ENCODE measurements around the gene MLPH. TPM values are rescaled to one million over a fixed set of nuclear protein-coding genes. Genes with fewer than 3 reads are reported as not detected.
A peak's percentile ranks its signal among the peaks of the same experiment; 100 is the strongest.

The MLPH gene
- total RNA-seq, 1 donor from 2014 or later = not detected

DNA sequence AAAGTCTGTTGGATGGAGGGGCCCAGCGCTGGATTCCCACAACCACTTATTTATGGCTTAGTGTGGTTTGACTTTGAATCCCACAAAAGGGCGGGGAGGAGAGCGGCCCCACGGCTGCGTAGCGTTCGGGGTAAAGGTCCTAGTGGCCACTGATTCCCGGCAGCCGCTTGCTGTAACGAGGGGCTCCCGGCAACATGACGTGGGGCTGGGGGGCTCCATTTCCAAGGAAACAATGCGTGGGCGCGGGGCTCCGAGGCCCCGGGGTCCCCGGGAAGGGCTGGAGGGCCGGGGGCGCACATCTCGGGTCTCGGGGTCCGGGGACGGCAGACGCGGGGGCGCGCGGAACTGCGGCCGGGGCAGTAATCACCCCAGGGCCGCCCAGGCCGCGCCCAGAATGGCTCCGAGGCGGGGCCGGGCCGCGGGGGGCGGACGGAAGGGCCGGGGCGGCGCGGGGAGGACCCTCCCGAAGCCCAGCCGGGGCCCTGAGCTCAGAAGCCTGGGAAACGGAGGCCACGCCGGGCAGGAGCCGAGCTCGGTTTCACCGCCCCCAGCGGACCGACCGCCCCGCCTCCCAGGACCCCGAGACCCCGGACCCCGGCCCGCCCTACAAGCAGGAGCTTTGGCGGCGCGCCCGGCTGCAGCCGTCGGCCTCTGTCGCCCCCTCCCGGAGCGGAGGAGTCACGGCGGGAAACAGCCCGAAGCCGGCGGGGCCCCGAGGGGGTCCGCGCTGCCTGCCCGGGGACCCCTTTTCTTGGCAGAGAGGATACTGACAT, 11.9 kb upstream of the MLPH start:
- no peaks in the 10 kb centered on the region for H3K79me2 ChIP-seq (ENCODE audit: low read depth)
- no peaks in the 10 kb centered on the region for H4K20me1 ChIP-seq (ENCODE audit: low read depth)
- H3K4me1 ChIP-seq = no peaks in the 10 kb centered on the region
- H3K27me3 ChIP-seq = peaks cover 46% of the 10 kb centered on the region
- H3K4me2 ChIP-seq = peak overlapping the region; percentile 93
- H3K36me3 Mint-ChIP-seq = no peaks in the 10 kb centered on the region
- peak overlapping the region; percentile 78 for H3K27ac Mint-ChIP-seq
- peaks cover 9% of the 10 kb centered on the region for H3K4me1 Mint-ChIP-seq
- H3K9me3 ChIP-seq (ENCODE audit: low read depth) = no peaks in the 10 kb centered on the region
- H3K27ac ChIP-seq = no peak overlapping the region
- H3K36me3 ChIP-seq = no peaks in the 10 kb centered on the region
- TF ChIP-seq CTCF (IDR thresholded peaks at IDR 0.05) (peak; percentile 89), EZH2phosphoT487 (IDR thresholded peaks at IDR 0.05) (no peak), EZH2 (IDR thresholded peaks at IDR 0.05) (peak; percentile 36)
- peaks cover 16% of the 10 kb centered on the region for H3K27me3 Mint-ChIP-seq (ENCODE audit: insufficient read depth, low read depth)
- H3K4me3 Mint-ChIP-seq = peak overlapping the region; percentile 91
- H3K9me3 Mint-ChIP-seq = no peaks in the 10 kb centered on the region
- no peaks in the 10 kb centered on the region for H3F3A ChIP-seq (ENCODE audit: low read depth)
- H3K4me3 ChIP-seq = peak overlapping the region; percentile 96
- peak; percentile 92 for DNase-seq (ENCODE audit: low spot score)
- peak overlapping the region; percentile 90 for H2AFZ ChIP-seq (replicated peaks)
- H3K9ac ChIP-seq = peak overlapping the region; percentile 61

DNA sequence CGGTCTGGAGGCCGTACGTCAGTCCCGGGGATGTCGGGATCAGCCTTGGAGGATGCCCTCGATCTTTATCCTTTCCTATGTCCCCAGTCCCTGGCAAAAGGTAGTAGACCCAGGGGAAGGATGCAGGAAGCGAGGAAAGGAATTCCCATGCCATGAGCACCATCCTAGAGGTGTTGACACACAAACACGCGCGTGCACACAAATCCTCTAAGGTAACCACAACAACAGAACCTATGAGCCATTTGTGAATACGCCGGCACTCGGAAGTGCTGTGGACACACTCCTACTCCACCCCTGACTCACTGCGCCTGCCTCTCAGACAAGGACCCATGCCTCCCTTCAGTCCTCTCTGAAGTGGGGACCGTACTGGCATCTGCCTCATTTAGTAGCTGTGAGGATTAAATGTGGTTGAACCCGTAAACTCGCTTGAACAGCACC, 11.3 kb upstream of the MLPH start:
- peak overlapping the region; percentile 90 for H2AFZ ChIP-seq (replicated peaks)
- peak overlapping the region; percentile 80 for H3K4me3 Mint-ChIP-seq
- H3K36me3 Mint-ChIP-seq = no peaks in the 10 kb centered on the region
- H3K9me3 Mint-ChIP-seq = no peaks in the 10 kb centered on the region
- no peak for DNase-seq (ENCODE audit: low spot score)
- no peaks in the 10 kb centered on the region for H3K79me2 ChIP-seq (ENCODE audit: low read depth)
- no peaks in the 10 kb centered on the region for H3K4me1 ChIP-seq
- H3K4me2 ChIP-seq = peak overlapping the region; percentile 93
- peak overlapping the region; percentile 96 for H3K4me3 ChIP-seq
- H3K9ac ChIP-seq = no peak overlapping the region
- H3K27me3 ChIP-seq = peaks cover 52% of the 10 kb centered on the region
- no peaks in the 10 kb centered on the region for H3K9me3 ChIP-seq (ENCODE audit: low read depth)
- H3K27ac ChIP-seq = no peak overlapping the region
- H3F3A ChIP-seq (ENCODE audit: low read depth) = no peaks in the 10 kb centered on the region
- no peaks in the 10 kb centered on the region for H3K36me3 ChIP-seq
- peaks cover 9% of the 10 kb centered on the region for H3K4me1 Mint-ChIP-seq
- no peak overlapping the region for H3K27ac Mint-ChIP-seq
- TF ChIP-seq CTCF (IDR thresholded peaks at IDR 0.05) = no peak
- TF ChIP-seq EZH2phosphoT487 (IDR thresholded peaks at IDR 0.05) = peak; percentile 40
- TF ChIP-seq EZH2 (IDR thresholded peaks at IDR 0.05) = no peak
- peaks cover 16% of the 10 kb centered on the region for H3K27me3 Mint-ChIP-seq (ENCODE audit: insufficient read depth, low read depth)
- no peaks in the 10 kb centered on the region for H4K20me1 ChIP-seq (ENCODE audit: low read depth)

- Histone ChIP-seq H3F3A (ENCODE audit: low read depth) (no peaks in the 10 kb centered on the region), H3K79me2 (ENCODE audit: low read depth) (no peaks in the 10 kb centered on the region), H3K9ac (no peak overlapping the region), H3K9me3 (ENCODE audit: low read depth) (no peaks in the 10 kb centered on the region), H3K27ac (no peak overlapping the region), H3K27me3 (peaks cover 74% of the 10 kb centered on the region), H3K4me2 (no peak overlapping the region), H2AFZ (replicated peaks) (no peak overlapping the region), H3K4me3 (no peak overlapping the region), H3K36me3 (no peaks in the 10 kb centered on the region), H4K20me1 (ENCODE audit: low read depth) (no peaks in the 10 kb centered on the region), H3K4me1 (no peaks in the 10 kb centered on the region)
- Mint-ChIP-seq H3K4me3 (no peak overlapping the region), H3K27ac (no peak overlapping the region), H3K27me3 (ENCODE audit: insufficient read depth, low read depth) (peaks cover 25% of the 10 kb centered on the region), H3K36me3 (no peaks in the 10 kb centered on the region), H3K4me1 (peaks cover 6% of the 10 kb centered on the region), H3K9me3 (no peaks in the 10 kb centered on the region)
- DNase-seq (ENCODE audit: low spot score) = no peak
- no peak for TF ChIP-seq EZH2 (IDR thresholded peaks at IDR 0.05)
- TF ChIP-seq CTCF (IDR thresholded peaks at IDR 0.05) = no peak
- TF ChIP-seq EZH2phosphoT487 (IDR thresholded peaks at IDR 0.05) = no peak
Measured at GRCh38 chr2:237478095-237478494, 9.0 kb upstream of the MLPH start.

Data from neural progenitor cell (in vitro differentiated cells).